Upper lobe of left lung (tissue), 6 donors: ENCODE measurements around the gene ADPRH. TPM values are rescaled to one million over a fixed set of nuclear protein-coding genes. Genes with fewer than 3 reads are reported as not detected.

Experiments
- ATAC-seq, 2 donors: fragments of 200-7000 bp; cut with Tn5 transposase; one replicate each; pipeline ENCODE4 v1.9.1; 2022; ENCODE audit warnings: mild to moderate bottlenecking in 2 of 2, moderate library complexity in 2 of 2; ENCODE audit not compliant: low FRiP score in 2 of 2
- DNase-seq, 2 donors: peaks; one replicate each; pipeline ENCODE4 v3.0.0-alpha.2; 2019 to 2020
- H3K27ac ChIP-seq, 4 donors: fragments of 200-600 bp; sonication (generic); one replicate each; pipeline ENCODE4 v1.5.1; 2016 to 2019
- H3K27me3 ChIP-seq, 4 donors: fragments of 200-600 bp; sonication (generic); one replicate each; pipeline ENCODE4 v1.5.1; 2017 to 2019
- H3K36me3 ChIP-seq, 4 donors: fragments of 200-600 bp; sonication (generic); one replicate each; pipeline ENCODE4 v1.5.1; 2016 to 2019
- H3K4me1 ChIP-seq, 4 donors: fragments of 200-600 bp; sonication (generic); one replicate each; pipeline ENCODE4 v1.5.1; 2018 to 2019
- H3K4me3 ChIP-seq, 4 donors: fragments of 200-600 bp; sonication (generic); one replicate each; pipeline ENCODE4 v1.5.1; 2017 to 2019; ENCODE audit warnings: mild to moderate bottlenecking in 2 of 4, moderate library complexity in 1 of 4
- H3K9me3 ChIP-seq, 4 donors: fragments of 200-600 bp; sonication (generic); one replicate each; pipeline ENCODE4 v1.5.1; 2018 to 2019
- EP300 ChIP-seq, 4 donors: sonication (generic); formaldehyde crosslinking; IDR thresholded peaks; one replicate each; pipeline ENCODE4 v1.5.1; 2017; ENCODE audit warnings: antibody characterized with exemption in 4 of 4, control low read depth in 2 of 4
- POLR2A ChIP-seq, 4 donors: fragments of 450-650 bp; IDR thresholded peaks; one replicate each; pipeline ENCODE4 v1.5.1; 2016 to 2017; ENCODE audit warnings: antibody characterized with exemption in 4 of 4, mild to moderate bottlenecking in 2 of 4
- POLR2AphosphoS5 ChIP-seq, 2 donors: sonication (generic); formaldehyde crosslinking; IDR thresholded peaks; one replicate each; pipeline ENCODE4 v1.5.1; 2017; ENCODE audit warnings: antibody characterized with exemption in 2 of 2
- WGBS, 2 donors: methylation state at CpG; one replicate each; pipeline ENCODE4 v1.1.5; 2017 to 2018; 5-methylcytosine and 5-hydroxymethylcytosine counted together
- total RNA-seq, 6 donors: library from RNA; depleted of rRNA in 4 of 6; stranded (reverse); fragments of >200 nt in 4 of 6; gene quantifications; one replicate each; pipeline versions ENCODE4 v1.1.0 to v1.2.1, GENCODE V29; 2016 to 2021
- TF ChIP-seq, protein P1 (sequence below), 6 experiments: fragments of 450-650 bp in 4 of 6; fragments of 200-600 bp in 2 of 6; sonication (generic) in 2 of 6; IDR thresholded peaks; one replicate each; pipeline ENCODE4 v1.5.1; 2016 to 2019; ENCODE audit warnings: antibody characterized with exemption in 6 of 6
- donor health status: DM: no; HTN: no; CAD: no; lungs with moderate emphysema.
- donor health status: DM: no; HTN: yes; CAD: no; lungs with severe emphysema.

ADPRH gene
- total RNA-seq, 6 donors from 2014 or later, result 18.9 to 33.8 (median 25.1) TPM

DNA sequence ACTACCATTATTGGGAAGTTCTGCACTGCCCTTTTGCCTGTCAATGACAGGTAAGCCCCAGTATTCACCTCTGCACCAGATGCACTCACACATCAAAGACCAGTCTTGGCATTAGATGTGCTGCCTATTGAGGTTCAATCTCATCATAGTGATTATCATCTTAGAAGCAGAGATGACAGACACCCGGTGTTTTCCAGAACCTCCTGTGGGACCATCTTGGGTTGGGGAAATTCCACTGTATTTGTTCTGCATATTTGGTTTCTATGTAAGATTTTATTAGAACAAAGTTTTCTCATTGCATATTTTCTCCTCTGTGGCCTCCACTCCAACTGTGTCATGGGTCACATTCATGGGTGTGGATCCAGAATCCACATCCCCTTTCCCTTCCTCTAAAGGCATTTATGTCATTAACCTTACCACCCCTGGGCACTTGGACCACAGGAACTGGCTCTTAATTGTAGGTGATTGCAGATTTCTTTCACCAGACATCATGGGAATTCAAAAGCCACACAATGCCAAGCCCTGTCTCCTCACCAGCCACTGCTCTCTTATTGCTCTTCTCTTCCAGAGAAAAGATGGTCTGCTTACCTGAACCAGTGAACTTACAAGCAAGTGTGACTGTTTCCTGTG, 49.6 kb downstream of the ADPRH start:
- Histone ChIP-seq H3K36me3 (no peaks in the 10 kb centered on the region), H3K4me1 (peaks cover 26 to 34% (median 28%) of the 10 kb centered on the region in 4 donors)

DNA sequence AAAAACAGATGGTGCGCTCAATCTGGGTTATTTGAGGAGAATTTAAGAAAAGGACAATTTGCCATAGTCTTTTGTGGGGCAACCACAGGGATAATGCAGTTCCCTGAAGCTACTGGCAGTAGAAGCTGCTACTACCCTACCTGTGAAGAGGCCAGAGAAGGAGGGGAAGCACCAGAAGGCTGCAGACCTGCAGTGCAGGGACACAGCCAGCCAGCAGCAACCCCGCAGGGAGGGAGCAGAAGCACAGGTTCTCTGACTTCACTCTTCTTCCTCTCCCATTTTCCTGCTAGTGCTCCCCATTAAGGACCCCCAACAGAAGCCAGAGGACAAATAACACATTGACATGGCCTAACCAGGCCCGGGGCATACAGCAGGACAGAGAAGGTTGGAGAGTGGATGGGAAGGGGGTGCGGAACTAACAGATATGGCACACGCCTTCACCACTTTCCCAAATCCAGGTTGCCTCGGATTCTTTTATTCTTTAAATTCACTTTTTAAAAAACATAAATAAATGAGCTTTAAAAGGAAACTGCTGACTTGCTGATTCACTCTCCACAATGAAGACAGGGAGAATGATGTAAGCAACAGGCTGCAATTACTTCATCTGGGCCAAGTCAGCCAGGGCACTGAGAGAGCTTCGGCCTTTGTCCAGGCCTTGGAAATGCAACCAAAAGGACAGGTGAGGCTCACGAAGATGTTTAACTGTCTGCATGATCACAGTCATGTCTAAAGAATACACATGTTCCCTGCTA, 51.0 kb downstream of the ADPRH start:
- H3K27me3 ChIP-seq, result no peaks in the 10 kb centered on the region
- WGBS, 2 donors, result 68 to 76% methylated on average over 7 to 8 of the region's 8 CpGs
- no peaks in the 10 kb centered on the region for H3K9me3 ChIP-seq
- DNase-seq (no peak), ATAC-seq (peak in 1 of 2 donors; percentile 76)
- no peaks in the 10 kb centered on the region for H3K36me3 ChIP-seq
- TF ChIP-seq POLR2A (IDR thresholded peaks at IDR 0.05) (no peak), EP300 (IDR thresholded peaks at IDR 0.05) (no peak), POLR2AphosphoS5 (IDR thresholded peaks at IDR 0.05) (no peak)
- TF ChIP-seq, protein P1, sequence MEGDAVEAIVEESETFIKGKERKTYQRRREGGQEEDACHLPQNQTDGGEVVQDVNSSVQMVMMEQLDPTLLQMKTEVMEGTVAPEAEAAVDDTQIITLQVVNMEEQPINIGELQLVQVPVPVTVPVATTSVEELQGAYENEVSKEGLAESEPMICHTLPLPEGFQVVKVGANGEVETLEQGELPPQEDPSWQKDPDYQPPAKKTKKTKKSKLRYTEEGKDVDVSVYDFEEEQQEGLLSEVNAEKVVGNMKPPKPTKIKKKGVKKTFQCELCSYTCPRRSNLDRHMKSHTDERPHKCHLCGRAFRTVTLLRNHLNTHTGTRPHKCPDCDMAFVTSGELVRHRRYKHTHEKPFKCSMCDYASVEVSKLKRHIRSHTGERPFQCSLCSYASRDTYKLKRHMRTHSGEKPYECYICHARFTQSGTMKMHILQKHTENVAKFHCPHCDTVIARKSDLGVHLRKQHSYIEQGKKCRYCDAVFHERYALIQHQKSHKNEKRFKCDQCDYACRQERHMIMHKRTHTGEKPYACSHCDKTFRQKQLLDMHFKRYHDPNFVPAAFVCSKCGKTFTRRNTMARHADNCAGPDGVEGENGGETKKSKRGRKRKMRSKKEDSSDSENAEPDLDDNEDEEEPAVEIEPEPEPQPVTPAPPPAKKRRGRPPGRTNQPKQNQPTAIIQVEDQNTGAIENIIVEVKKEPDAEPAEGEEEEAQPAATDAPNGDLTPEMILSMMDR (IDR thresholded peaks at IDR 0.05), result no peak
- no peak overlapping the region for H3K4me3 ChIP-seq
- H3K4me1 ChIP-seq, result peaks cover 26 to 34% (median 28%) of the 10 kb centered on the region in 4 donors
- peak overlapping the region; percentile 27 to 75 (median 56) for H3K27ac ChIP-seq

More for the DNA sequence above, 49.6 kb downstream of the ADPRH start:
- peak overlapping the region in 3 of 4 donors; percentile 21 to 52 (median 28) for H3K27ac ChIP-seq
- no peaks in the 10 kb centered on the region for H3K27me3 ChIP-seq
- WGBS, 2 donors, result 53 to 77% methylated on average over 1 of the region's 1 CpG
- no peak overlapping the region for H3K4me3 ChIP-seq
- H3K9me3 ChIP-seq, result no peaks in the 10 kb centered on the region
- peak in 1 of 2 donors; percentile 54 for ATAC-seq
- TF ChIP-seq POLR2AphosphoS5 (IDR thresholded peaks at IDR 0.05) (peak in 1 of 2 donors; percentile 34), POLR2A (IDR thresholded peaks at IDR 0.05) (peak in 1 of 4 donors; percentile 25), EP300 (IDR thresholded peaks at IDR 0.05) (peak in 1 of 4 donors; percentile 21)
- TF ChIP-seq, protein P1 (IDR thresholded peaks at IDR 0.05), result no peak
- DNase-seq, result no peak

DNA sequence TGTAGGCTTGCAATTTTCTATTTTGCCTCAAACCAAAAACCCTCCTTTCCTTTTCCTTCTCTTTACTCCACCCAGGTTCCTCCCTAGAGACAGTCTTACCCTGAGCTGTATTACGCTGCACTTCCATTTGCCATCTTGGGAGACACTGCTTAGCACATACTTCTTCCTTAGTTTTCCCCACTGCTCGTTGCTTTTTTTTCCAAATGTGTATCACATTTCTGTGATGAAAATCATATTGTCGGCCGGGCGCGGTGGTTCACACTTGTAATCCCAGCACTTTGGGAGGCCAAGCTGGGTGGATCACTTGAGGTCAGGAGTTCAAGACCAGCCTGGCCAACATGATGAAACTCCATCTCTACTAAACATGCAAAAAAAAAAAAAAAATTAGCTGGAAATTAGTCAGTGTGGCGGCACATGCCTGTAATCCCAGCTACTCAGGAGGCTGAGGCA, 51.6 kb downstream of the ADPRH start:
- DNase-seq (no peak), ATAC-seq (peak in 1 of 2 donors; percentile 65)
- TF ChIP-seq EP300 (IDR thresholded peaks at IDR 0.05), result no peak
- TF ChIP-seq POLR2A (IDR thresholded peaks at IDR 0.05), result no peak
- no peak for TF ChIP-seq POLR2AphosphoS5 (IDR thresholded peaks at IDR 0.05)
- TF ChIP-seq, protein P1 (IDR thresholded peaks at IDR 0.05), result no peak
- Histone ChIP-seq H3K9me3 (no peaks in the 10 kb centered on the region), H3K27me3 (no peaks in the 10 kb centered on the region), H3K4me1 (peaks cover 28 to 34% (median 30%) of the 10 kb centered on the region in 4 donors), H3K27ac (peak overlapping the region in 3 of 4 donors; percentile 55 to 75 (median 57)), H3K36me3 (no peaks in the 10 kb centered on the region), H3K4me3 (no peak overlapping the region)
- 78 to 86% methylated on average over 7 of the region's 7 CpGs for WGBS, 2 donors

DNA sequence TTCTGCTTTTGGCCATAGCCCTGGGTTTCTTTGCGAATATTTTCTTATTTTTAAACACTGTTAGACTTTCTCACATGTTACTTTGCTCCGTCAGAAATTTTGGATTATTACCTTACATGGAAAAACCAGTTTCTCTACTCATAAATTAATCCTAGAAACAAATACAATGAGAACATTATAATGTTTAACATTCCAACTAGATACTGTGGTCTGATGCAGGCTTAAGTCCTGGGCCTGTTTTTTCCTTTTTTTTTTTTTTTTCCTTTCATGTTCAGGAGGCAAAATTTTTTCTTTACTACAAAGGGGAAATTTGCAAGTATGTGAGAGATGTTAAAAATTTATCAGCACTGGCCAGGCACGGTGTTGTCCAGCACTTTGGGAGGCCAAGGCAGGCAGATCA, 52.2 kb downstream of the ADPRH start:
- Histone ChIP-seq H3K4me1 (peaks cover 30 to 35% (median 33%) of the 10 kb centered on the region in 4 donors), H3K27ac (no peak overlapping the region)

More for the DNA sequence above, 52.2 kb downstream of the ADPRH start:
- Histone ChIP-seq H3K36me3 (no peaks in the 10 kb centered on the region), H3K4me3 (no peak overlapping the region), H3K9me3 (no peaks in the 10 kb centered on the region), H3K27me3 (no peaks in the 10 kb centered on the region)
- DNase-seq, result no peak
- WGBS, 2 donors, result 69 to 72% methylated on average over 3 of the region's 3 CpGs
- TF ChIP-seq, protein P1 (IDR thresholded peaks at IDR 0.05), result no peak
- TF ChIP-seq POLR2AphosphoS5 (IDR thresholded peaks at IDR 0.05) (no peak), EP300 (IDR thresholded peaks at IDR 0.05) (no peak), POLR2A (IDR thresholded peaks at IDR 0.05) (no peak)
- ATAC-seq, result no peak
